ENCODE data around the gene GAPDH. TPM values are rescaled to one million over a fixed set of nuclear protein-coding genes. Genes with fewer than 3 reads are reported as not detected.

The GAPDH gene
- polyA plus RNA-seq, 2 of the 4 experiments (the other 2 are of a cell fraction) = 6,463 to 10,036 TPM

- TF ChIP-seq SREBF2 (IDR thresholded peaks at IDR 0.05) = no peak
- TF ChIP-seq ZSCAN20 (CRISPR knock-in tag; IDR thresholded peaks at IDR 0.05) = no peak
- TF ChIP-seq SMC3 (IDR thresholded peaks at IDR 0.05) = no peak; the same call in 2 of the 3 replicates
- TF ChIP-seq NR3C1 (IDR thresholded peaks at IDR 0.05) = no peak
- no peak for TF ChIP-seq CEBPB (IDR thresholded peaks at IDR 0.05)
Observed at GRCh38 chr12:6492838-6493496, 41.4 kb upstream of the GAPDH start, which contains the start of gene MRPL51 (continued).

DNA sequence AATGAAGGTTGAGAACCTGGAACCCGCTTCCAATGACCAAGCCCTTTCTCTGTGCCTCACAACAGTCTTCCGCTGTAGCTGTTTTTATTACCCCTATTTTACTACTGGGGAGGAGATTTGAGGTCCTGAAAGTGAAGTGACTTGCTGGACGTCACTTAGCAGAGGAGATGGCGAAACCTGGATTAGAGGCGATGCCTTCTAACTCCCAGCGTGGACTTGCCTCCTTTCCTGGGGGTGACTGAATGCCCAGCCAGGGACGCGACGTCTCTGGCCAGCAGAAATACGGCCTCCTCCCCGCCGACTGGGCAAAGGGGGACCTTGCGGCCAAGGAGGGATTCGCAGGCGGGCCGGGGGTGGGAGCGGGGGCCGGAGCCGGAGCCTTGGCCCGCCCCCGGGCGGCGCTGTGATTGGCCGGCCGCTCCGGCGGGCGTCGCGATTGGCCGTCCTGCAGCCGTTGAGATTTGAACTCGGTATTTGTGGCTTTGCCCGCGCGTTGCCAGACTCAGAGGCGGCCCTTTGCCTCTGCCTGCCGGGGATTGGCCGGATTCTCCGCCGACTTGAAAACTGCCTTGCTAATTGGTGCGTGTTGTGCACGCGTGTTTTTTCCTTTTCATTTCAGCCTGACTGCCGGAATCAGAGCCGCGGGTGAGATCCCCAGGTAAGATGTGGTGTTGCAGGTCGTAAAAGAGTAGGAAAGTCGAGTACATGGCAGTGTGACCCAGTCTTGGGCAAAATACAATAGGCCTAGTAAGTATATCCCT is 40.6 kb upstream of the GAPDH start, which contains the start of gene NCAPD2:
NCAPD2 (plus strand) TSS at position 606 of the 761 bp plus-strand sequence. CDS start 997 bp downstream, outside the sequence.
- H3K27ac ChIP-seq = peak within 1 kb of the TSS; percentile 90 to 93
- CTCF ChIA-PET = interaction anchor here (0.7 to 1.4 kb wide), 7 partner anchors 12 to 71 kb away, joined by 3 to 8 read pairs (median 3); partner anchors contain the start of gene VAMP1
- DNase-seq (ENCODE audit: low read depth in 1 of 2, low spot score in 1 of 2) = peak; percentile 90 to 98
- H3K9me3 ChIP-seq = no peaks in the 10 kb centered on the region
- 2% methylated on average over 43 of the region's 49 CpGs for WGBS (ENCODE audit: missing lambda C conversion rate)
- ATAC-seq = peak; percentile 94 to 95
- POLR2A ChIA-PET = interaction anchor here (0.7 to 1.8 kb wide), 20 partner anchors 9 to 259 kb away, joined by 3 to 39 read pairs (median 4); partner anchors contain the start of genes GAPDH, MLF2, NOP2 and VAMP1
- peak within 1 kb of the TSS; percentile 80 for H3K4me3 ChIP-seq
- TF ChIP-seq E2F6 (IDR thresholded peaks at IDR 0.05; ENCODE audit: borderline replicate concordance, low read depth) (no peak; the same call in 1 of the 2 replicates), HOXA7 (CRISPR knock-in tag; IDR thresholded peaks at IDR 0.05) (no peak), NR3C1 (IDR thresholded peaks at IDR 0.05) (no peak), GATA3 (IDR thresholded peaks at IDR 0.05; ENCODE audit: borderline replicate concordance) (no peak; the same call in 1 of the 2 replicates), RFX5 (IDR thresholded peaks at IDR 0.05) (peak; percentile 62), RARB (CRISPR knock-in tag; IDR thresholded peaks at IDR 0.05) (0 out of 2 replicates have a peak, but pooled peaks have one; percentile 1), JUNB (IDR thresholded peaks at IDR 0.05) (no peak), POLR2A (IDR thresholded peaks at IDR 0.05; ENCODE audit: low read length) (peak; percentile 69), MYC (IDR thresholded peaks at IDR 0.05; ENCODE audit: borderline replicate concordance, low read length) (peak; percentile 51; the same call in 1 of the 2 replicates), HOXB5 (CRISPR knock-in tag; IDR thresholded peaks at IDR 0.05) (no peak), SMC3 (IDR thresholded peaks at IDR 0.05) (no peak), TFCP2L1 (CRISPR knock-in tag; IDR thresholded peaks at IDR 0.05) (no peak), ZC3H11A (IDR thresholded peaks at IDR 0.05) (no peak), ZNF302 (CRISPR knock-in tag; IDR thresholded peaks at IDR 0.05) (0 out of 2 replicates have a peak, but pooled peaks have one; percentile 57), CTCF (IDR thresholded peaks at IDR 0.05) (no peak), NFE2L2 (conservative IDR thresholded peaks at IDR 0.05; ENCODE audit: low read length) (no peak), FOSB (CRISPR knock-in tag; IDR thresholded peaks at IDR 0.05) (peak; percentile 92), JUN (IDR thresholded peaks at IDR 0.05) (peak; percentile 69 to 82; a peak in 4 of 5 replicates), MAZ (IDR thresholded peaks at IDR 0.05; ENCODE audit: borderline replicate concordance, low read depth, low read length) (peak; percentile 62; the same call in 1 of the 2 replicates), HOXB13 (CRISPR knock-in tag; IDR thresholded peaks at IDR 0.05; ENCODE audit: low read depth) (peak; percentile 72; the same call in 1 of the 2 replicates), EHMT2 (IDR thresholded peaks at IDR 0.05; ENCODE audit: low read depth) (no peak), REST (IDR thresholded peaks at IDR 0.05) (peak; percentile 36; the same call in 1 of the 2 replicates), USF2 (IDR thresholded peaks at IDR 0.05) (no peak), MAX (IDR thresholded peaks at IDR 0.05) (peak; percentile 88), EHF (CRISPR knock-in tag; IDR thresholded peaks at IDR 0.05) (0 out of 2 replicates have a peak, but pooled peaks have one; percentile 25)
- TF ChIP-seq, protein P1, sequence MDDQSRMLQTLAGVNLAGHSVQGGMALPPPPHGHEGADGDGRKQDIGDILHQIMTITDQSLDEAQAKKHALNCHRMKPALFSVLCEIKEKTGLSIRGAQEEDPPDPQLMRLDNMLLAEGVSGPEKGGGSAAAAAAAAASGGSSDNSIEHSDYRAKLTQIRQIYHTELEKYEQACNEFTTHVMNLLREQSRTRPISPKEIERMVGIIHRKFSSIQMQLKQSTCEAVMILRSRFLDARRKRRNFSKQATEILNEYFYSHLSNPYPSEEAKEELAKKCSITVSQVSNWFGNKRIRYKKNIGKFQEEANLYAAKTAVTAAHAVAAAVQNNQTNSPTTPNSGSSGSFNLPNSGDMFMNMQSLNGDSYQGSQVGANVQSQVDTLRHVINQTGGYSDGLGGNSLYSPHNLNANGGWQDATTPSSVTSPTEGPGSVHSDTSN (IDR thresholded peaks at IDR 0.05) = no peak
- H3K4me1 ChIP-seq = peaks cover 25% of the 10 kb centered on the region
- FAIRE-seq = peak; percentile 7
- peak within 1 kb of the TSS; percentile 92 for H3K4me2 ChIP-seq

All from A549 (cell line).